Esophagus muscularis mucosa (tissue), 4 donors: ENCODE data around the gene HDDC2.

ENCODE experiments used
- CTCF ChIP-seq, 3 experiments: fragments of 200-600 bp in 2 of 3; fragments of 450-650 bp in 1 of 3; sonication (generic) in 2 of 3; IDR thresholded peaks; one replicate each; pipeline ENCODE4 v1.5.1; 2017 to 2019; ENCODE audit warnings: antibody characterized with exemption in 3 of 3, mild to moderate bottlenecking in 2 of 3, moderate library complexity in 1 of 3
- EP300 ChIP-seq: sonication (generic); formaldehyde crosslinking; IDR thresholded peaks from one replicate; pipeline ENCODE4 v1.6.1; 2017; ENCODE audit warnings: antibody characterized with exemption
- POLR2A ChIP-seq: fragments of 450-650 bp; IDR thresholded peaks from one replicate; pipeline ENCODE4 v1.6.1; 2017; ENCODE audit warnings: antibody characterized with exemption, moderate library complexity, mild to moderate bottlenecking, low read depth
- POLR2AphosphoS5 ChIP-seq, 2 donors: sonication (generic); formaldehyde crosslinking; IDR thresholded peaks; one replicate each; pipeline ENCODE4 v1.6.1; 2017; ENCODE audit warnings: antibody characterized with exemption in 2 of 2

- TF ChIP-seq CTCF (IDR thresholded peaks at IDR 0.05) (no peak), POLR2A (no peak), EP300 (no peak), POLR2AphosphoS5 (IDR thresholded peaks at IDR 0.05) (no peak)
Observed at GRCh38 chr6:125231574-125232343, 70.0 kb downstream of the HDDC2 start.
